HCT116 (cell line): ENCODE results near the gene FAM210B. TPM values are rescaled to one million over a fixed set of nuclear protein-coding genes. Genes with fewer than 3 reads are reported as not detected.

ENCODE experiments used
- ATAC-seq: fragments of 200-7000 bp; cut with Tn5 transposase; 2 replicates; pipeline ENCODE4 v1.9.1; 2020; ENCODE audit warnings: mild to moderate bottlenecking, moderate library complexity
- BruUV-seq: library from RNA; stranded (reverse); fragments of 400-500 nt; replicated peaks from 2 replicates; lab custom pipeline; 2021; lab: Mats Ljungman, UMichigan
- CTCF ChIA-PET: fragments of 300-600 bp; sonication (Branson Sonifier 250); formaldehyde crosslinking; loops from one replicate; lab custom pipeline; 2021; ENCODE audit warnings: antibody characterized with exemption; lab: Charles Lee
- POLR2A ChIA-PET: fragments of 300-600, 350-600 bp; sonication (Branson Sonifier 250); formaldehyde crosslinking; loops from one replicate; lab custom pipeline; 2021; ENCODE audit warnings: antibody characterized with exemption; lab: Charles Lee
- RAD21 ChIA-PET, 2 experiments: fragments of 300-600 bp; sonication (Branson Sonifier 250); formaldehyde crosslinking; loops; one replicate each; lab custom pipeline; 2023; ENCODE audit warnings: low total read pairs in 2 of 2; ENCODE audit not compliant: uncharacterized antibody in 2 of 2, unreplicated experiment in 2 of 2, low non-redundant PET in 1 of 2; lab: Charles Lee
- DNase-seq: peaks from one replicate; pipeline ENCODE4 v3.0.0-alpha.2; 2010; ENCODE audit warnings: low read depth, low spot score
- H2AFZ ChIP-seq: fragments of 200-600 bp; shearing (Covaris generic), sonication (generic); 2 replicates; pipeline ENCODE4 v1.6.1; 2017; ENCODE audit warnings: low read depth, mixed run types, mixed read lengths, antibody characterized with exemption, low read length; ENCODE audit not compliant: poor library complexity, severe bottlenecking
- H3K27ac ChIP-seq: 2 replicates; pipeline ENCODE4 v1.5.1; 2012; ENCODE audit warnings: low read depth, low read length
- H3K27me3 ChIP-seq: fragments of 200-600 bp; sonication (generic); 2 replicates; pipeline ENCODE4 v1.6.1; 2016; ENCODE audit warnings: mixed run types, low read length, mixed read lengths; ENCODE audit not compliant: insufficient read depth
- H3K36me3 ChIP-seq, 2 experiments: fragments of 200-500 bp in 1 of 2; fragments of 200-600 bp in 1 of 2; sonication (Bioruptor generic) in 1 of 2; sonication (generic) in 1 of 2; 2 replicates each; pipeline versions ENCODE4 v1.5.1 to v1.6.1; 2014 to 2016; ENCODE audit warnings: low read length in 2 of 2, inconsistent platforms in 1 of 2, mixed read lengths in 1 of 2, mixed run types in 1 of 2; ENCODE audit not compliant: insufficient read depth in 2 of 2, control insufficient read depth in 1 of 2
- H3K4me1 ChIP-seq, 2 experiments: fragments of 200-600 bp in 1 of 2; sonication (generic) in 1 of 2; 2 replicates each; pipeline versions ENCODE4 v1.5.1 to v1.6.1; 2012 to 2017; ENCODE audit warnings: low read length in 2 of 2, inconsistent platforms in 1 of 2, mild to moderate bottlenecking in 1 of 2, mixed read lengths in 1 of 2, mixed run types in 1 of 2, moderate library complexity in 1 of 2; ENCODE audit not compliant: insufficient read depth in 2 of 2, control insufficient read depth in 1 of 2
- H3K4me2 ChIP-seq: fragments of 200-600 bp; sonication (generic); 2 replicates; pipeline ENCODE4 v1.6.1; 2017; ENCODE audit warnings: mixed run types, low read length, mixed read lengths
- H3K4me3 ChIP-seq, 2 experiments: fragments of 200-600 bp in 1 of 2; sonication (generic) in 1 of 2; replicated peaks in 1 of 2; 2 replicates each; pipeline ENCODE4 v1.5.1; 2011 to 2016; ENCODE audit warnings: low read length in 2 of 2, control low read depth in 1 of 2, low read depth in 1 of 2, mild to moderate bottlenecking in 1 of 2, mixed read lengths in 1 of 2, mixed run types in 1 of 2
- H3K79me2 ChIP-seq: fragments of 200-600 bp; sonication (generic); 2 replicates; pipeline ENCODE4 v1.6.1; 2017; ENCODE audit warnings: mild to moderate bottlenecking, mixed run types, low read length, moderate library complexity, mixed read lengths; ENCODE audit not compliant: insufficient read depth
- H3K9ac ChIP-seq: fragments of 200-600 bp; sonication (generic); 2 replicates; pipeline ENCODE4 v1.6.1; 2016; ENCODE audit warnings: low read length, mixed read lengths
- H3K9me2 ChIP-seq: fragments of 200-600 bp; sonication (generic), shearing (Covaris generic); 2 replicates; pipeline ENCODE4 v1.6.1; 2017; ENCODE audit warnings: mixed run types, mild to moderate bottlenecking, moderate library complexity; ENCODE audit not compliant: insufficient read depth
- H3K9me3 ChIP-seq, 2 experiments: fragments of 200-500 bp in 1 of 2; fragments of 200-600 bp in 1 of 2; sonication (Bioruptor generic) in 1 of 2; sonication (generic) in 1 of 2; 2 replicates each; pipeline ENCODE4 v1.6.1; 2014 to 2017; ENCODE audit warnings: low read length in 2 of 2, mixed read lengths in 2 of 2, inconsistent platforms in 1 of 2, low read depth in 1 of 2, mild to moderate bottlenecking in 1 of 2, mixed run types in 1 of 2, moderate library complexity in 1 of 2; ENCODE audit not compliant: control insufficient read depth in 1 of 2, insufficient read depth in 1 of 2
- H4K20me1 ChIP-seq: fragments of 200-600 bp; sonication (generic), shearing (Covaris generic); 2 replicates; pipeline ENCODE4 v1.6.1; 2017; ENCODE audit warnings: mixed run types, mild to moderate bottlenecking, moderate library complexity; ENCODE audit not compliant: insufficient read depth
- CBX3 ChIP-seq: IDR thresholded peaks from 2 replicates; pipeline ENCODE4 v1.6.1; 2012; ENCODE audit warnings: low read depth
- CEBPB ChIP-seq: IDR thresholded peaks from 2 replicates; pipeline ENCODE4 v1.6.1; 2012; ENCODE audit warnings: low read depth
- EGR1 ChIP-seq: IDR thresholded peaks from 2 replicates; pipeline ENCODE4 v1.6.1; 2012; ENCODE audit warnings: low read depth
- ELF1 ChIP-seq: IDR thresholded peaks from 2 replicates; pipeline ENCODE4 v1.6.1; 2012; ENCODE audit warnings: low read depth, borderline replicate concordance
- EZH2 ChIP-seq: fragments of 200-600 bp; sonication (generic); IDR thresholded peaks from 2 replicates; pipeline ENCODE4 v1.6.1; 2017; ENCODE audit warnings: antibody characterized with exemption, mixed run types
- EZH2phosphoT487 ChIP-seq: fragments of 200-600 bp; IDR thresholded peaks from 2 replicates; pipeline ENCODE4 v1.6.1; 2018; ENCODE audit warnings: antibody characterized with exemption, borderline replicate concordance
- FOSL1 ChIP-seq: IDR thresholded peaks from 2 replicates; pipeline ENCODE4 v1.6.1; 2012; ENCODE audit warnings: low read depth
- JUND ChIP-seq: IDR thresholded peaks from 2 replicates; pipeline ENCODE4 v1.6.1; 2012
- MAX ChIP-seq: IDR thresholded peaks from 2 replicates; pipeline ENCODE4 v1.6.1; 2012
- POLR2A ChIP-seq: IDR thresholded peaks from 2 replicates; pipeline ENCODE4 v1.7.0; 2011; ENCODE audit warnings: borderline replicate concordance; ENCODE audit not compliant: insufficient read depth, insufficient read length; ENCODE audit errors: extremely low read depth
- RAD21 ChIP-seq: IDR thresholded peaks from 2 replicates; pipeline ENCODE4 v1.6.1; 2012; ENCODE audit warnings: low read depth, mild to moderate bottlenecking
- REST ChIP-seq: IDR thresholded peaks from 2 replicates; pipeline ENCODE4 v1.6.1; 2012; ENCODE audit warnings: low read depth
- SIN3A ChIP-seq: IDR thresholded peaks from 2 replicates; pipeline ENCODE4 v1.6.1; 2012; ENCODE audit warnings: low read depth
- SP1 ChIP-seq: IDR thresholded peaks from 2 replicates; pipeline ENCODE4 v1.6.1; 2012; ENCODE audit warnings: low read depth
- SRF ChIP-seq: IDR thresholded peaks from 2 replicates; pipeline ENCODE4 v1.6.1; 2012; ENCODE audit warnings: low read depth
- YY1 ChIP-seq: IDR thresholded peaks from 2 replicates; pipeline ENCODE4 v1.6.1; 2011; ENCODE audit warnings: low read length, low read depth, moderate library complexity, mild to moderate bottlenecking; ENCODE audit not compliant: insufficient replicate concordance; ENCODE audit errors: extremely low read depth
- ZBTB33 ChIP-seq: IDR thresholded peaks from 2 replicates; pipeline ENCODE4 v1.6.1; 2011; ENCODE audit warnings: mild to moderate bottlenecking, low read length, moderate library complexity; ENCODE audit not compliant: insufficient replicate concordance; ENCODE audit errors: extremely low read depth
- ZNF274 ChIP-seq: fragments of 200-500 bp; sonication (Bioruptor generic); IDR thresholded peaks from 2 replicates; pipeline ENCODE4 v1.6.1; 2014; ENCODE audit warnings: mild to moderate bottlenecking, low read depth, low read length, inconsistent platforms
- intact Hi-C: fragments of 100-400 bp; cut with micrococcal nuclease; formaldehyde crosslinking; loops from 2 replicates; pipeline ENCODE4 v1.10.0; 2022
- total RNA-seq: library from RNA; stranded (reverse); gene quantifications from one replicate; pipeline ENCODE4 v1.2.1, GENCODE V29; 2021; ENCODE audit not compliant: unreplicated experiment

FAM210B gene
- total RNA-seq, 1 experiment from 2014 or later: 12.0 TPM

- no peaks in the 10 kb centered on the region for H3K9me2 ChIP-seq
- TF ChIP-seq ZBTB33: no peak
- TF ChIP-seq YY1: no peak
- TF ChIP-seq REST: no peak
- no peak for TF ChIP-seq RAD21
- no peak for TF ChIP-seq EZH2phosphoT487
- TF ChIP-seq MAX: no peak
- TF ChIP-seq POLR2A: no peak
- TF ChIP-seq EGR1: no peak
- no peak for TF ChIP-seq SRF
- TF ChIP-seq CBX3: no peak
- no peak for TF ChIP-seq FOSL1
- no peak for TF ChIP-seq ZNF274
- no peak for TF ChIP-seq CEBPB
- TF ChIP-seq EZH2: no peak
- TF ChIP-seq JUND: no peak
- TF ChIP-seq ELF1: no peak
- TF ChIP-seq SIN3A: no peak
- no peak for TF ChIP-seq SP1
- BruUV-seq: no TSS peak
Observed at GRCh38 chr20:56350842-56351241, 7.9 kb upstream of the FAM210B start.

More at GRCh38 chr20:56350842-56351241, 7.9 kb upstream of the FAM210B start:
- CTCF ChIA-PET: no interaction called here
- ATAC-seq (no peak), DNase-seq (no peak)
- Histone ChIP-seq H3K36me3 (no peaks in the 10 kb centered on the region), H2AFZ (no peak overlapping the region), H3K4me3 (no peak overlapping the region), H3K9me3 (no peaks in the 10 kb centered on the region), H4K20me1 (no peaks in the 10 kb centered on the region), H3K79me2 (no peaks in the 10 kb centered on the region), H3K4me2 (no peak overlapping the region), H3K27me3 (peaks cover 3% of the 10 kb centered on the region; the same call in 1 of the 2 replicates), H3K4me1 (no peaks in the 10 kb centered on the region), H3K9ac (no peak overlapping the region), H3K27ac (no peak overlapping the region)
- RAD21 ChIA-PET: no interaction called here
- intact Hi-C loops: no loop called here
- POLR2A ChIA-PET: no interaction called here
